Measurements from ENCODE around the gene PPM1N.
"Not testable (repeated sequence)": the region's sequence is repeated elsewhere in the genome, so short reads cannot be mapped to it uniquely, and the experiment has no call there.

PPM1N gene

DNA sequence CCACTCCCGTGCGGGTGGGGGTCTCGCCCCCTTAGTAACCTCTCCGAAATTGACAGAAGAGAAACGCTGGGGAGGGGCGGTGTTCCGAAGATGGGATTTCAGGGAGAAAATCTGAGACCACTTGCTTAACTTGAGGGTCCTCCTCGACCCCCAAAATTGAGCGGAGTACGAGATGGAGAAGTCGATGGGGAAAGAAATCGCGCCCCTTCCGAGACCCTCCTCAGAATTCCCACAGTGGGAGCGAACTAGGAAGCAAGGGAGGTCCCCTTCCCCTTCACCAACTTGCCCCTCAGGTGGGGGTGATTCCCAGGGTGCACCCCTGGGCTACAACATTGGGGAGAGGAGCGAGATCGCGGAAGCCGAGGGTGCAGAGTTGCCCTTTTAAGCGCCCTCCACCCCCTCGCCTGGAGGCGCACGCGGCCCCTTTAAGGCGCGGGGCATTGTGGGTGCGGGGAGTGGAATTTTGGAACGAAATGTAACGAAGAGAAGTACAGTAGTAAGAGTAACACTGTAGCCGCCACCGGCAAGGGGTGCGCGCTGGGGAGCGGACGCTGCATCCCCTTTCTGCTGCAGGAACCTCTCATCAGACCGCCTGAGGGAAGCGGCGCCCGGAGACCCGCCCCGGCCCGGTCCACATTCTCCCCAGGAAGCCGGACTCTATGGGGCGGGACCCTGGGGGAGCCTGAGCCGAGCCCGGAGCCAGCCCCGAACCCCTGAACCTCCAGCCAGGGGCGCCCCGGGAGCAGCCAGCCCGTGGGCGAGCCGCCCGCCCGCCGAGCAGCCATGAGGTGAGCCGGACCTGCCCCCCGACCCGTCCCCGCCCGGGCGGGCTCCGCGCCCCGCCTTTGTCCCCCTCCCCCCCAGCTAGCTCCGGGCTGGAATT lies 9.0 kb downstream of the PPM1N start, which contains the start of gene VASP:
TSS of gene VASP (plus strand) at position 491 of the 883 bp plus-strand sequence. CDS start at position 784, 293 bp downstream.
- FAIRE-seq (peak; percentile 93), DNase-seq (ENCODE audit: extremely low spot score, insufficient read length, low read depth) (peak; percentile 71)

DNA sequence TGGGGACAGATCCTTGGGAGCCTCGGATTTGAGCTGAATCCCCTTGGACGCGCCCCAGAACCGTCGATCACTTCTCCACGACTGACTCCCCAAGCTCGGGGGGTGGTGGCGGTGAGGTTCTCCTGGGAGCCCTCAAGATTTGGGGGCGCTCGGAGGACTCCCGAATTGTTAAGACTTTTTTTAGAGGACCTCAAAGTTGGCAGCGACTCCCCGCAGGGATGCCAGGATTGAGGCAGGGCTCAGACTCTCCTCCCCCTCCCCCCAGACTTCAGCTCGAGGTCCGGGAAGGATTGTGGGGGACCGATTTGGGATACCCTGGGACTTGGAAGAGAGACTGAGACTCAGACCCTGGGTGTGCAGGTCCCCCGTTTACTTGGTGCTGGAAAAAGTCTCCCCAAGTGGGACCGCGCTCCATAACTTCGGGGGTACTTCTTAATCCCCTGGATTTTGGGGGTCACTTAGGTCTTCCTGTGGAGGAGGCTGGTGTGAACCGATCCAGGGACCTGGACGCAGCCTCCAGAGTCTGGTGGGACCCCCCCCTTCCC lies 9.7 kb downstream of the PPM1N start:
- FAIRE-seq: no peak
- no peak for DNase-seq (ENCODE audit: extremely low spot score, insufficient read length, low read depth)

DNA sequence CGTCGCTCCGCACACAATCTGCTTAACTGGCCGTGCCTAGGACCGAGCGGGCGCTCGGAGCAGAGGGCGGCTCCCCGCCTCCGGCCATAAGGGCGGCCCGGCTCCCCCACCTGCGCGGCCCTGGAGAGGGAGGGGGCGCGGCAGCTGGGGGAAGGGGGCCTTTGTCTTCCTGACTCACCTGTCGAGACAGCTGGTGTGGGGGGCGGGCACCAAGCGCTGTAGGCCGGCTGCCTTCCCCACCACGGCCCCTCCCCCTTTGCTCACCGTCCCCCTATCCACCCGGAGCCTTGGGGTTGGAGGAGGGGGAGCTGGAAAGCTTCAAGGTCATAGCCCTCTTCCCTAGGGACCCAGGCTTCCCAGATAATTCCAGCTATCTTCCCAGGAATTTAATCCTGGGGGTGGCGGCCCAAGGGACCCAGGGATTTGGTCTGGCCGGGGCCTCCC lies 10.2 kb downstream of the PPM1N start:
- FAIRE-seq (no peak), DNase-seq (ENCODE audit: extremely low spot score, insufficient read length, low read depth) (no peak)

DNA sequence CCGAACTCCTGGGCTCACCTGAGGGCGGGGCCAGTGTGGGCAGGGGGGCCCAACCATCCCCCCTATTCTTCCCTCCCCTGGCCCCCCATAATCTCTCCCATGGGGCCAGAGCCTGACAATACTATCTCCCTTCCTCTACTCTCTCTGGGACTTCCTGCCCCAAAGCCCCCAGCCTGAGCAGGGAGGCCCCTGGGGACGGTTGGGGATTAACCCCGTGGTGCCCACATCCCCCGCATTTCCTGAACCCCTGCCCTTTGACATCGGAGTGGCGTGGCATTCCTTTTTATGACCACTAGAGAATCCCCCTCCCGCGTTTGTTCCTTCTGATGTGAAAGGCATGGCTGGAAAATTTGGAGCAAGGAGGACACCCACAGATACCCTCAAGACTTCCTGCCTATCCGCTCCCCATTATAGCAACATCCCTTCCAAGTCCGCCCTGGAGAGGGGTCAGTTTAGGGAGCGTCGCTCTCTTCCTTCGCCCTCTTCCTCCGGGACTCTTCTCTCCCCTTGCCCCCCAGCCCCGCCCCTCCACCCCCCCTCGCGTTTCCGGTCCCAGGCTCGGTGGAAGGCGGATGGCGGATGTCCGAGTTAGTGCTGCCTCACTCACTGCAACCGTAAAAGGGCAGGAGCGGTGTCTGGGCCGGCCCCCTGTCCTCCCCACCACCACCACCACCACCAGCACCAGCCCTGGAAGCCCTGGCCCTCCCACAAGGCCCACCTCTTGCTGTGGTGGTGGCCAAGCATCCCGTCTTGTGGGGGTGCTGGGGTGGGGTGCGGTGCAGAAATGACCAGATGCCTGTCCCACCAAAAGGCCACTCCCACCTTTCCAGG lies 10.8 kb downstream of the PPM1N start:
- DNase-seq (ENCODE audit: extremely low spot score, insufficient read length, low read depth) (peak; percentile 68), FAIRE-seq (peak; percentile 83)

DNA sequence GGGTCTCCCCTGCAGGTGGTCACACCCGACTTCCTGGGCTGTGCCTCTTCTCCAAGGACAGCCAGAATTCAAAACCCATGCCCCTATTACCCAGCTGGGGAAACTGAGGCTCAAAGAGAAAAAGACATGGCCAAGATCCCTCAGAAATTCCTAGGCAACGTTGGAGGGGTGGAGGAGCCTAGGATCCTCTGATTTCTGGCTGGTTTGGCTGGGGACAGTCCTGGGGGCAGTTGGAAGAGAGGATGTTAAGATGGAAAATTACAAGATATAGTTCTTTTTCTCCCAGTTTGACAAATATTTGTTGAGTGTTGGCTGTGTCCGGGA lies 11.4 kb downstream of the PPM1N start:
- DNase-seq (ENCODE audit: extremely low spot score, insufficient read length, low read depth) (no peak), FAIRE-seq (peak; percentile 31)

DNA sequence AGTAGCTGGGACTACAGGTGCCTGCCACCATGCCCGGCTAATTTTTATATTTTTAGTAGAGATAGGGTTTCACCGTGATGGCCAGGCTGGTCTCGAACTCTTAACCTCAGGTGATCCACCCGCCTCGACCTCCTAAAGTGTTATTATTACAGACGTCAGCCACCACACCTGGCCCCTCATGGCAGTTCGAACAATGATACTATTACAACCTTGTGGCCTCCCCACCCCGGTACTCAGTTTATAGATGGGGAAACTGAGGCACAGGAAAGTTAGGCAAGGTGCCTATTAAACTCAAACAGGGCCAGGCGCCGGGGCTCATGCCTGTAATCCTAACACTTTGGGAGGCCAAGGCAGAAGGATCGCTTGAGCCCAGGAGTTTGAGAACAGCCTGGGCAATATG lies 12.1 kb downstream of the PPM1N start:
- not testable (repeated sequence) for DNase-seq (ENCODE audit: extremely low spot score, insufficient read length, low read depth); FAIRE-seq

DNA sequence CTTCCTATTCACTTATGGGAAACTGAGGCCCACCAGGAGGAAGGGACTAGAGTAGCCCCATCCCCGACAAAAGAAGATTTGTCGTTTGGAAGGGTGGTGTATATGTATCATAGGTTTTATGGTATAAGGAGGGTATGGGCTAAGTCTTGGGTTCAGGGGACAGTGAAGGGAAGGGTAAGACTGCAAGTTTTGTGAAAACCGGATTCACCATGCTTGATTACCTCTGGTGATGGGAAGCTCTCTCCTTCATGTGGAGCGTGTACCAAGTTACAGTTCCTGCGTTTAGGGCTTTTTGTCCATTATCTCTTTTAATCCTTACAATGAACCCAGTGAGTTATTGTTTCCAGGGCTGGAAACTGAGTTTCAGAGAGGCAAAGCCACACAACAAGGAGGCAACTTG lies 12.8 kb downstream of the PPM1N start:
- FAIRE-seq (no peak), DNase-seq (ENCODE audit: extremely low spot score, insufficient read length, low read depth) (no peak)

DNA sequence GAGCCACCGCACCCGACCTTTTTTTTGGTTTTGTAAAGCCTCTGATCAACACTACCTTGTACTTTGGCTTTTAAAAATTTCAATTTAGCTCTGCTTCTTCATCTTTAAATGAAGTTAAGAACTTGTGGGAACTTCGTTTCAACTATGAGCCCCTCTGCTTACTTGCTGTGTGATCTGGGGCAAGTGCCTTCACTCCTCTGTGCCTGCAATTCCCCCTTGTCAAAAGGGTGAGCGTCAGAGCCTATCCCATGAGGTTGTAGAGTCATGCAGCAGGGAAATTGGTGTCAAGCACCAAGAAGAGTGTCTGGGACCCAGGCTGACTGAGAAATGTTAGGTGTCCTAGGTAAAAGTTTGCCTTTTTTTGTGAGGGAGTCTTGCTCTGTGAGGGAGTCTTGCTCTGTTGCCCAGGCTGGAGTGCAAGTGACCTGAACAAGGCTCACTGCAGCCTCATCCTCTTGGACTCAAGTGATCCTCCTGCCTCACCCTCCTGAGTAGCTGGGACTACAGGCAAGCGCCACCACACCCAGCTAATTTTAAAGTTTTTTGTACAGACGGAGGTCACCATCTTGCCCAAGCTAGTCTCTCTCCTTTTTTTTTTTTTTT lies 14.7 kb downstream of the PPM1N start:
- FAIRE-seq (no peak), DNase-seq (ENCODE audit: extremely low spot score, insufficient read length, low read depth) (no peak)

DNA sequence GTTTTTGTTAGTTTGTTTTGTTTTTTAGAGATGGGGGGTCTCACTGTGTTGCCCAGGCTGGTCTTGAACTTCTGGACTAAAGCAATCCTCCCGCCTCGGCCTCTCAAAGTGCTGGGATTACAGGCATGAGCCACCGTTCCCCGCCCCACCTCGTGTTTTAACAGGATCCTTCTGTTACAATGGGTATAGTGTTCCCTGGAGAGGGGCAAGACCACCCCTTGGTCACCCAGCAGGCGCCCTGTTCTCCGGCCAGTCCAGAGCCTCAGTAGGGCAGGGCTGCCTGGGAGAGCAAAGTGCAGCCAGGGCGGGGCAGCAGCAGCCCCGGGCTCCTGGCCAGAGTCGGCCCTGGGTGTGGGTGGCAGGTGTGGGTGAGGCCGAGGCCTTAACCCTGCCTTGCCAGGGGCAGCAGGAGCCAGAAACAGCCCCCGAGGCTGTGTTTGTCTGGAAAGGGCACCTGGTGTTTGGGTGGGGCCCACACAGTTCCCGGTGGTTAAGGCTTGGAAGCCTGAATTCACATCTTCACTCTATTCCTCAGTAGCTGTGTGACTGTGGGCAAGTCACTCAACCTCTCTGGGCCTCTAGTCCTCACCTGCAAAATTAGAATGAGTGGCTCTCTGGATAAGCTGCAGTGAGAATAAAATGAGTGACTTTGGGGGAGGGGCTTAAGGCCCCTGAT lies 16.3 kb downstream of the PPM1N start:
- no peak for FAIRE-seq

DNA sequence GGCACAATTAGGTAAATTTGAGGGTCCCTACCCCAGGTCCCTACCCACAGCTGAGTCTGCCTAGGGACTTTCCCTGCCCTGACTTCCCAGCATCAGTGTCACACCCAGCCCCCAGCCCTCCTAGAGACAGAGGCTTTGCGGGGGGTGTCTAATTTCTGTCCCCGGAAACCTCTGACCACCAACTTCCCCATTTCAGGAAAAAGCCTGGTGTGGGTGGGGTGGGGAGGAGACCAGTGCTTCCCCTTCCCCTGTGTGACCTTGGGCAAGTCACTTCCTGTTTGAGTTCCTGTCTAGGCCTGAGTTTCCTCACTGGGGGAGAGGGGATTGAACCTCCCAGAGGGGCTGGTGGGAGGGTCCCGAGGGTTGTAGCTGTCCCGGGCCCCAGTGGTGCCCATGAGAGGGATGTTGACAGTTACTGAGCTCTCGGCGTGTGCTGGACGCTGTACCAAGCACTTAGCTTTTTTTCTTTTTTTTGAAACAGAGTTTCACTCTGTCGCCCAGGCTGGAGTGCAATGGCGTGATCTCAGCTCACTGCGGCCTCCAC lies 16.9 kb downstream of the PPM1N start:
- DNase-seq (ENCODE audit: extremely low spot score, insufficient read length, low read depth): no peak

More for the DNA sequence above, 16.3 kb downstream of the PPM1N start:
- DNase-seq (ENCODE audit: extremely low spot score, insufficient read length, low read depth): no peak

DNA sequence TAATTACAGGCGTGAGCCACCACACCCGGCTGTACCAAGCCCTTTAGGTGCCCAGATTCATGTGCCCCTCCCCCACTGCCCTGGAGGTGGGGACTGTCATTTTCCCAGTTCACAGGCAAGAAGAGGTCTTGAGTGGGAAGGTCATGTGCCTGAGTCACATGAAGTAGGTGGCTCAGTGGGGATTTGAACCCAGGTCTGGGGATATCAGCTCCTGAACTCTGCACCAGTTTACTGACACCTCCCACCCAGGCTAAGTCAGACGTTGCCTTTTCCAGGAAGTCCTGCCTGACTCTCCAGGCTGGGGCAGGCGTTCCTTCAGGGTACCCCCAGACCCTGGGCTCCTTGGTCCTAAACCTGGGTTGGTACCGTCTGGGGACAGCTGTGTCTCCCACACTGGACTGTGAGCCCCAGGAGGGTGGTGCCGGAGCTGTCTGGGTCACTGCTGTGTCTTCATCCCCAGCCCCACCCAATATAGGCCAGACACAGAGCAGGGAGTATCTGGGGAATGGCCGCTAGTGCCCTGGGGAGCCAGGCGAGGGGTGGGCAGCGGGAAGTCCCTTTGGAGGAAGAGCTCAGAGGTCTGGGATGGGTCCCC lies 17.7 kb downstream of the PPM1N start:
- DNase-seq (ENCODE audit: extremely low spot score, insufficient read length, low read depth) (no peak), FAIRE-seq (no peak)

More for the DNA sequence above, 16.9 kb downstream of the PPM1N start:
- peak; percentile 91 for FAIRE-seq

DNA sequence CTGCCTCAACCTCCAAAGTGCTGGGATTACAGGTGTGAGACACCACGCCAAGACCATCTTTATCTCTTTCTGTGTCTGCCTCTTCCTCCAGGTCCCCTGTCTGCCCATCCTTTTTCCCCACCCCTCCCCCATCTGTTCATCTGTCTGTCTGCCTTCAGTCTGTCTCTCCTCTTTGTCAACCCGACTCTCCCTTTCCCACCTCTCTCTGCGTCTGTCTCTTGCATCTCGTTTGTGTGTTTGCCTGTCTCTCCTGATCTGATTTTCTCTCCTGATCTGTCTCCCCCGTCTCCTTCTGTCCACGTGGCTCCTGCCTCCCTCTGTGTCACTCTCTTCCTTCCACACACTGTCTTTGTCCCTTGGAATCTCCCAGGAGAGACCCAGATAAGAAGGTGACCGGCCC lies 19.0 kb downstream of the PPM1N start:
- no peak for FAIRE-seq
- DNase-seq (ENCODE audit: extremely low spot score, insufficient read length, low read depth): no peak

DNA sequence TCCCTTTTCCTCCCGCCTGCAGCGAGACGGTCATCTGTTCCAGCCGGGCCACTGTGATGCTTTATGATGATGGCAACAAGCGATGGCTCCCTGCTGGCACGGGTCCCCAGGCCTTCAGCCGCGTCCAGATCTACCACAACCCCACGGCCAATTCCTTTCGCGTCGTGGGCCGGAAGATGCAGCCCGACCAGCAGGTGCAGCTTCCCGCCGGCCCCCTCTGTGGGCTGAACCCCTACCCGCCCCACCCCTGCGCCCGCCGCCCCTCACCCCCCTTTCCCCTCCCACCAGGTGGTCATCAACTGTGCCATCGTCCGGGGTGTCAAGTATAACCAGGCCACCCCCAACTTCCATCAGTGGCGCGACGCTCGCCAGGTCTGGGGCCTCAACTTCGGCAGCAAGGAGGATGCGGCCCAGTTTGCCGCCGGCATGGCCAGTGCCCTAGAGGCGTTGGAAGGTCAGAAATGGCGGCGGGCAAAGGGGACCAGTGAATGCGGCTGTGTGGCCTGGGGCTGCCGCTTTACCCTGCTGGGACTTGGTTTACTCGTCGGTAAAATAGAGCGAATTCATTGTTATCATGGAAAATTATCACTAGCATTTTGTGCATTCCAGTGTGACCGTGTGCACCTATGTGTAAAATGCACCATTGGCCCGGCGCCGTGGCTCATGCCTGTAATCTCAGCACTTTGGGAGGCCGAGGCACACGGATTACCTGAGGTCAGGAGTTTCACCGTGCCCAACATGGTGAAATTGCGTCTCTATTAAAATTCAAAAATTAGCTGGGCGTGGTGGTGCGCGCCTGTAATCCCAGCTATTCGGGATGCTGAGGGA lies 19.6 kb downstream of the PPM1N start:
- FAIRE-seq (no peak), DNase-seq (ENCODE audit: extremely low spot score, insufficient read length, low read depth) (no peak)

DNA sequence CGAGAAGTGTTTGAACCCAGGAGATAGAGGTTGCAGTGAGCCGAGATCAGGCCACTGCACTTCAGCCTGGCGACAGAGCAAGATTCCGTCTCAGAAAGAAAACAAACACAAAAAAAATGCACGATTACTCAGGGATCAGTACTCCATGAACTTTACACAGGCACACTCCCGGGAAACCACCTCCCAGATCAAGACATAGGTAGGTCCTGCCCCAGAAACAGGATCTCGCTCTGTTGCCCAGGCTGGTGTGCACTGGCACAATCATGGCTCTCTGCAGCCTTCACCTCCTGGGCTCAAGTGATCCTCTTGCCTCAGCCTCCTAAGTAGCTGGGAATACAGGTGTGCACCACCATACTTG lies 20.2 kb downstream of the PPM1N start:
- FAIRE-seq (no peak), DNase-seq (ENCODE audit: extremely low spot score, insufficient read length, low read depth) (no peak)

DNA sequence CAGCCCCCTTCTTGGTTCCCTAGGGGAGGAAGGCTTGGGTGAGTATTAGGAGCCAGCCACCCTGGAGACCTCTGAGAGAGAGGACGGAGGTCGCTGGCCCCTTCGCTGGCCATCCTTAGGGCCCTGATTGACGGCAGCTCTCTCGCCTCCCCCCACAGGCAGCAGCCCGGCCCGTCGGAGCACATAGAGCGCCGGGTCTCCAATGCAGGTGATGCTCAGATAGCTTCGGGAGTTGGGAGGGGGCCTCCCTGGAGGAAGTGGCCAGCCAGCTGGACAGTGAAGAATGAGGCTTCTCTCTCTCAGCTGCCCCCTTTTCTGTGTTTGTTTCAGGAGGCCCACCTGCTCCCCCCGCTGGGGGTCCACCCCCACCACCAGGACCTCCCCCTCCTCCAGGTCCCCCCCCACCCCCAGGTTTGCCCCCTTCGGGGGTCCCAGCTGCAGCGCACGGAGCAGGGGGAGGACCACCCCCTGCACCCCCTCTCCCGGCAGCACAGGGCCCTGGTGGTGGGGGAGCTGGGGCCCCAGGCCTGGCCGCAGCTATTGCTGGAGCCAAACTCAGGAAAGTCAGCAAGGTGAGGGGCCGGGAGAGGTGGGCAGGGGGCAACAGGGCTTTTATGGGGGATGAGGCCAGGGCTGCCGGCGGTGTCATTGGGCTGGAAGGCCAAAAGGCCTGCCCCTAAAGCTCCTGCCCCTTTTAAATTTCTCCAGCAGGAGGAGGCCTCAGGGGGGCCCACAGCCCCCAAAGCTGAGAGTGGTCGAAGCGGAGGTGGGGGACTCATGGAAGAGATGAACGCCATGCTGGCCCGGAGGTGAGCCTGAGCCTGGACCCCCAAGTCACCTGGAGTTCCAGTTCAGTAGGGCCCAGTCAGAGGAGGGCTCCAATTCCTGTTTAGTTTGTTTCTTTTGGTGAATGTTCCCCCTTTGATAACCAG lies 24.0 kb downstream of the PPM1N start:
- DNase-seq (ENCODE audit: extremely low spot score, insufficient read length, low read depth) (no peak), FAIRE-seq (no peak)

DNA sequence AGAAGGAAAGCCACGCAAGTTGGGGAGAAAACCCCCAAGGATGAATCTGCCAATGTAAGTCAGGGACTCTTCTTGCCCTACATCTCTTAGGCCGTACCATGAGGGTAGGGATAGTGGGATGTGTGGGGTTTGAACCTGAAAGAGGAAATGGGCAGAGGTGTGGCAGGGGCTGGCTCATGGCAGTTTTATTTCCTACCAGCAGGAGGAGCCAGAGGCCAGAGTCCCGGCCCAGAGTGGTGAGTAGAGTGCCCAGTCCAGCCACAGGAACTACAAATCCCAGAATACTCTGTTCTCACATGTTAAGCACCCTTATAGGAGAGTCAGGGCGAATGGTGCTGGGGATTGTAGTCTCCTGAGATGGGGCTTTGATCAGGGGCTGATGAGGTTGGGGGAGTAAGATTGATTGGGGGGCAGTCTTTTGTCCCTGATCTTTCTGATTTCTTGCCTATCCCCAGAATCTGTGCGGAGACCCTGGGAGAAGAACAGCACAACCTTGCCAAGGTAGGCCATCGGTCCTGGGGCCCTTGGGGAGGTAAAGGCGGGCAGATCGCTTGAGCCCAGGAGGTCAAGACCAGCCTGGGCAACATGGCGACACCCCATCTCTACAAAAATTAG lies 25.5 kb downstream of the PPM1N start:
- peak; percentile 75 for DNase-seq (ENCODE audit: extremely low spot score, insufficient read length, low read depth)
- peak; percentile 95 for FAIRE-seq

DNA sequence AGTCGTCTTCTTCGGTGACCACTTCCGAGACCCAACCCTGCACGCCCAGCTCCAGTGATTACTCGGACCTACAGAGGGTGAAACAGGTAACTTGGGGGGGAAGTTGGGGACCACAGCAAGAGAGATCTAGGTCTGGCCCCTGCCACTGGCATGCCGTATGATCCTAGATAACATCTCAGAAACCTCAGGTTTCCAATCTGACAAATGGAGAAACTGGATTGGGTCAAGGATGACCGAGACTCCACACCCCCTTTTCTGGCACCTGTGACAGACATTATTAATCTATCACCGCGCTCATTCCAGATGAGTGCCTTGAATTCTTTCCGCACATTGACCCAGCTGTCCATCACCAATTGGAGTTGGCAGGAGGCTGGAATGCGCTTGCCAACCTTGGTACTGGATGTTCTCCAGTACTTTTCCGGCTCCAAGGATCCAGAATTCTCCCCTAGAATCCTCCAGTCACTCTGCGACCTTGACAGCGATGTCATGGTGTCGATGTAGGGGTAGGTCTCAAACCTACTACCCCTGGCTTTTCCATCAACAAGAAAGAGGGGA lies 26.4 kb downstream of the PPM1N start:
- FAIRE-seq (no peak), DNase-seq (ENCODE audit: extremely low spot score, insufficient read length, low read depth) (no peak)
